ENCODE results near the gene CARMIL3.

The CARMIL3 gene

GRCh38 chr14:24070285-24071143 is 18.7 kb downstream of the CARMIL3 start:
- H3K27ac ChIP-seq = no peak overlapping the region
- POLR2A ChIA-PET (ENCODE audit: low non-redundant PET) = no interaction called here
- no peak for TF ChIP-seq CTCF (conservative IDR thresholded peaks at IDR 0.05; ENCODE audit: low read depth)
- no peak for DNase-seq (ENCODE audit: low spot score)
- CTCF ChIA-PET = interaction anchor here (0.7 kb wide), 1 partner anchor 20 kb away, joined by 3 read pairs; no protein-coding TSS in a partner anchor

- POLR2A ChIA-PET (ENCODE audit: low non-redundant PET) = no interaction called here
- no peak for DNase-seq (ENCODE audit: low spot score)
- H3K27ac ChIP-seq = no peak within 1 kb of the TSS
- CTCF ChIA-PET = no interaction called here
- TF ChIP-seq CTCF (conservative IDR thresholded peaks at IDR 0.05; ENCODE audit: low read depth) = no peak
These were observed 19.4 kb downstream of the CARMIL3 start, which contains the start of gene CPNE6 for GRCh38 chr14:24071144-24071697. Gene CPNE6 (plus strand): TSS chr14:24071562. CDS start chr14:24072937, 1,375 bp downstream.

- CTCF ChIA-PET = interaction anchor here (0.6 kb wide), 1 partner anchor 366 kb away, joined by 3 read pairs; no protein-coding TSS in a partner anchor
- TF ChIP-seq CTCF (conservative IDR thresholded peaks at IDR 0.05; ENCODE audit: low read depth) = no peak
- POLR2A ChIA-PET (ENCODE audit: low non-redundant PET) = no interaction called here
- DNase-seq (ENCODE audit: low spot score) = no peak
- H3K27ac ChIP-seq = no peak overlapping the region
These were observed 20.1 kb downstream of the CARMIL3 start for GRCh38 chr14:24071836-24072430.

GRCh38 chr14:24072436-24072835 is 20.6 kb downstream of the CARMIL3 start:
- CTCF ChIA-PET = no interaction called here

GRCh38 chr14:24072881-24073877 is 21.4 kb downstream of the CARMIL3 start:
- H3K27ac ChIP-seq = no peak overlapping the region
- ChIA-PET CTCF (interaction anchor here (0.6 kb wide), 1 partner anchor 13 kb away, joined by 3 read pairs; no protein-coding TSS in a partner anchor), POLR2A (ENCODE audit: low non-redundant PET) (no interaction called here)
- no peak for TF ChIP-seq CTCF (conservative IDR thresholded peaks at IDR 0.05; ENCODE audit: low read depth)
- DNase-seq (ENCODE audit: low spot score) = no peak

More at GRCh38 chr14:24072436-24072835, 20.6 kb downstream of the CARMIL3 start:
- H3K27ac ChIP-seq = no peak overlapping the region
- DNase-seq (ENCODE audit: low spot score) = no peak
- POLR2A ChIA-PET (ENCODE audit: low non-redundant PET) = no interaction called here
- no peak for TF ChIP-seq CTCF (conservative IDR thresholded peaks at IDR 0.05; ENCODE audit: low read depth)

Data from RWPE1 (cell line).